ENCODE results near the gene RAD51B.

- TF ChIP-seq EZH2 (IDR thresholded peaks at IDR 0.05; ENCODE audit: low read depth): no peak
- TF ChIP-seq CTCF (conservative IDR thresholded peaks at IDR 0.05): no peak
Observed at GRCh38 chr14:68611599-68611998, 792.0 kb downstream of the RAD51B start.
